IPS DF 4.7 (cell line): ENCODE results near the gene HYCC1.
"Not testable (repeated sequence)": the region's sequence is repeated elsewhere in the genome, so short reads cannot be mapped to it uniquely, and the experiment has no call there.

Experiments
- DNase-seq: peaks from one replicate; pipeline ENCODE4 v3.0.0-alpha.2; 2013; ENCODE audit warnings: low spot score; ENCODE audit errors: extremely low read depth

Gene HYCC1

GRCh38 chr7:22985436-22985835 is 28.5 kb downstream of the HYCC1 start:
- DNase-seq, result no peak

DNA sequence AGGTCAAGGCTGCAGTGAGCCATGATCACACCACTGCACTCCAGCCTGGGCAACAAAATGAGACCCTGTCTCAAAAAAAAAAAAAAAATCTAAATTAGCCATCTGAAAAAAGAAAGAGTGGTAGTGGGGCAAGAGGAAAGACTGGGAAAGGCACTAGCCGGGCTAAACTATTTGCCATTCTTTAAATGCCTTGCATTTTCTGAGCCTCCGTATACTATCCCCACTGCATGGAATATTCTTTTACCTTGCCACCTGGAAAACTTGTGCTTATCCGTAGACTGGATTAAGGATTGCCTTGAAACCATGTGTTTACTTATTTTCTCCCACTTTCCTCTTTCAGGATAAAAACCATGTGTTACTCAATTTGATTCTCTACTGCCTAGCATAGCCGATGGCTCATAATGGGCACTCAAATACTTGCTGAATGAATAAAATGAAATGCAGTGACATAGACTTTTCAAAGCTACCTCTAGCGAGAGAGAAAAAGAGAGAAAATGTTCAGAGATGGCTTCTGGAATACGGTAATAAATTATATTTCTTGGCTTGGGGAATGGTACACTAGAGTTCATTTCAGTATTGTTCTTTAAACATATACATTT is 30.6 kb downstream of the HYCC1 start:
- DNase-seq, result no peak

GRCh38 chr7:22980422-22980821 is 33.5 kb downstream of the HYCC1 start:
- DNase-seq, result no peak

- DNase-seq, result no peak
These were observed 34.1 kb downstream of the HYCC1 start for GRCh38 chr7:22979861-22980260.

DNA sequence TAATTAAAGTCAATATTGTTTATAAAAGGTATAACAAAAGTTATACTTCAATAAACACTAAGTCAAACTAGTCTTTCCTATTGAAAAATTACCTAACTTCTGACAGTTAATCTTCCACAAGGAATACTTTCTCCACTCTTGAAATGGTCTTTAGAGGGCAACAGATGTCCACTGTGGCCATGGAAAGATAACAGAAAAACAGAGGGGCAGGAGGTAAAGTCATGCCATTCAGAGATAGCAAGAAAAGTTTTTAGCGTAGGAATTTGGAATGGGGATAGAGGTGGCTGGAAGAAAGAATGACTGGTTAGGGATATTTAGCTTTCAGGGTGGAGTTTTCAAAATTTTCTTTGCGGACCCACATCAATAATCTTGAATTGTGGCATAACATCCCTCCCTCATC is 34.7 kb downstream of the HYCC1 start:
- no peak for DNase-seq

DNA sequence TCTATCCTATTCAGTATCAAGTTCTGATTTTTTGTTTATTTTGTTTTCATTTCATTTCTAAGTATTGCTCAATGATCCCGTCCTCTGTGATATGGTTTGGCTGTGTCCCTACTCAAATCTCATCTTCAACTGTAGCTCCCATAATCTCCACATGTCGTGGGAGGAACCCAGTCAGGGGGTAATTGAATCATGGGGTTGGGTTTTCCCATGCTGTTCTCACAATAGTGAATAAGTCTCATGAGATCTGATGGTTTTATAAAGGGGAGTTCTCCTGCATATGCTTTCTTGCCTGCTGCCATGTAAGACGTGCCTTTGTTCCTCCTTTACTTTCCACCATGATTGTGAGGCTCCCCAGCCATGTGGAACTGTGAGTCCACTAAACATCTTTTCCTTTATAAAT is 39.3 kb downstream of the HYCC1 start:
- DNase-seq, result not testable (repeated sequence)

DNA sequence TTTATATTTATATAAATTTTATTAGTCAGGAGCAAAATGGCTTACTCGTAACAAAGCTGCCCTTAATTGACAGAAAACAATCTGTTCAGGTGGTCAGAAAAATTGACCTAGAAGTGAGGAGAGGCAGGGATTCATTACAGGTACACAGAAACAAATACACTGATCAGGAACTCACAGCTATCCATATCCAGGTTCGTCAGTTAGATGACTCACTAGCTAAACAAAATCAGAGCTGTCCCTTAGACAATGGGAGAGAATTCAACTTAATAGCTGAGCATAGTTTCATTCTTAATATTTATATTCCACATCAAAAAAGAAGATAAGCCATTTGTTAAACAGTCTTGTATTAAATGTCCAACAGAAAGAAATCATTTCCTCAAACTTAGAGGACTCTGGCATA is 41.7 kb downstream of the HYCC1 start:
- no peak for DNase-seq

DNA sequence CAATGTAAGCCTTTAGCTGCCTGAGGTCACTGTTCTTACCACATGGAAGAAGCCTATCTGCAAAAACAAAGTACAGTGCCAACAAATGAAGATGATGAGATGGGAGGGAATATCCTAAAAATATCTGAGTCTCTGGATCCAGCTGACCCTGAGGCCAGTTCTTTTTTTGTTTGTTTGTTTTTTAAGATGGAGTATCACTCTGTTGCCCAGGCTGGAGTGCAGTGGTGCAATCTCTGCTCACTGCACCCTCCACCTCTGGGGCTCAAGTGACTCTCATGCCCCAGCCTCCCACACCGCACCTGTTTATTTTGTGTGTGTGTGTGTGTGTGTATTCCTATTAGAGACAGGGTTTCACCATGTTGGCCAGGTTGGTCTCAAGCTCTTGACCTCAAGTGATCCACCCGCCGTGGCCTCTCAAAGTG is 44.9 kb downstream of the HYCC1 start:
- DNase-seq, result no peak
